Measurements from ENCODE around the gene PPBP.

PPBP gene

GRCh38 chr4:73988061-73988460 is at the start of gene PPBP:
PPBP (minus strand) TSS chr4:73988190; CDS start chr4:73988103, 87 bp downstream.
- no peak for DNase-seq (ENCODE audit: low read depth in 2 of 3, low spot score in 2 of 3)

- DNase-seq (ENCODE audit: low read depth in 2 of 3, low spot score in 2 of 3) = no peak
These were observed 49.3 kb upstream of the PPBP start for GRCh38 chr4:74037076-74037955.

- DNase-seq (ENCODE audit: low read depth in 2 of 3, low spot score in 2 of 3) = no peak
These were observed 45.7 kb upstream of the PPBP start for GRCh38 chr4:74033739-74034138.

GRCh38 chr4:74032064-74032463 is 44.1 kb upstream of the PPBP start:
- no peak for DNase-seq (ENCODE audit: low read depth in 2 of 3, low spot score in 2 of 3)

GRCh38 chr4:74031576-74031975 is 43.6 kb upstream of the PPBP start:
- no peak for DNase-seq (ENCODE audit: low read depth in 2 of 3, low spot score in 2 of 3)

GRCh38 chr4:74030285-74030684 is 42.3 kb upstream of the PPBP start:
- no peak for DNase-seq (ENCODE audit: low read depth in 2 of 3, low spot score in 2 of 3)

GRCh38 chr4:74028504-74028903 is 40.5 kb upstream of the PPBP start:
- DNase-seq (ENCODE audit: low read depth in 2 of 3, low spot score in 2 of 3) = no peak

- no peak for DNase-seq (ENCODE audit: low read depth in 2 of 3, low spot score in 2 of 3)
These were observed 35.7 kb upstream of the PPBP start for GRCh38 chr4:74023709-74024108.

- no peak for DNase-seq (ENCODE audit: low read depth in 2 of 3, low spot score in 2 of 3)
These were observed 33.6 kb upstream of the PPBP start for GRCh38 chr4:74021601-74022000.

- no peak for DNase-seq (ENCODE audit: low read depth in 2 of 3, low spot score in 2 of 3)
These were observed 30.8 kb upstream of the PPBP start for GRCh38 chr4:74018771-74019170.

- DNase-seq (ENCODE audit: low read depth in 2 of 3, low spot score in 2 of 3) = no peak
These were observed 30.1 kb upstream of the PPBP start for GRCh38 chr4:74018116-74018515.

- DNase-seq (ENCODE audit: low read depth in 2 of 3, low spot score in 2 of 3) = no peak
These were observed 28.1 kb upstream of the PPBP start for GRCh38 chr4:74016068-74016467.

GRCh38 chr4:74015126-74015780 is 27.3 kb upstream of the PPBP start:
- no peak for DNase-seq (ENCODE audit: low read depth in 2 of 3, low spot score in 2 of 3)

- no peak for DNase-seq (ENCODE audit: low read depth in 2 of 3, low spot score in 2 of 3)
These were observed 26.3 kb upstream of the PPBP start for GRCh38 chr4:74014332-74014731.

GRCh38 chr4:74013264-74013663 is 25.3 kb upstream of the PPBP start:
- DNase-seq (ENCODE audit: low read depth in 2 of 3, low spot score in 2 of 3) = no peak

- DNase-seq (ENCODE audit: low read depth in 2 of 3, low spot score in 2 of 3) = no peak
These were observed 24.1 kb upstream of the PPBP start for GRCh38 chr4:74012130-74012529.

GRCh38 chr4:74009307-74009706 is 21.3 kb upstream of the PPBP start:
- DNase-seq (ENCODE audit: low read depth in 2 of 3, low spot score in 2 of 3) = no peak

GRCh38 chr4:74006009-74006476 is 18.1 kb upstream of the PPBP start:
- no peak for DNase-seq (ENCODE audit: low read depth in 2 of 3, low spot score in 2 of 3)

- DNase-seq (ENCODE audit: low read depth in 2 of 3, low spot score in 2 of 3) = no peak
These were observed 17.5 kb upstream of the PPBP start for GRCh38 chr4:74005528-74005927.

- DNase-seq (ENCODE audit: low read depth in 2 of 3, low spot score in 2 of 3) = no peak
These were observed 16.7 kb upstream of the PPBP start for GRCh38 chr4:74004668-74005067.

- DNase-seq (ENCODE audit: low read depth in 2 of 3, low spot score in 2 of 3) = no peak
These were observed 12.3 kb upstream of the PPBP start for GRCh38 chr4:74000301-74000700.
